GM18519 (cell line): ENCODE results near the gene RPS10.
"Not testable (repeated sequence)": the region's sequence is repeated elsewhere in the genome, so short reads cannot be mapped to it uniquely, and the experiment has no call there.

ENCODE experiments used
- ATAC-seq: cut with Tn5 transposase; IDR thresholded peaks from one replicate; pipeline ENCODE4 v1.9.1; 2021; ENCODE audit warnings: mild to moderate bottlenecking, moderate library complexity; ENCODE audit not compliant: unreplicated experiment, low FRiP score

RPS10 gene

GRCh38 chr6:34374508-34374907 lies 51.4 kb downstream of the RPS10 start:
- no peak for ATAC-seq

- no peak for ATAC-seq
These were observed 51.8 kb downstream of the RPS10 start for GRCh38 chr6:34374069-34374468.

GRCh38 chr6:34373511-34373910 lies 52.4 kb downstream of the RPS10 start:
- no peak for ATAC-seq

- not testable (repeated sequence) for ATAC-seq
These were observed 54.0 kb downstream of the RPS10 start for GRCh38 chr6:34371865-34372264.

GRCh38 chr6:34370361-34370760 lies 55.5 kb downstream of the RPS10 start:
- no peak for ATAC-seq

- no peak for ATAC-seq
These were observed 56.5 kb downstream of the RPS10 start for GRCh38 chr6:34369385-34369784.
